ENCODE results near the gene HES6.

GRCh38 chr2:238259061-238260020 is 19.5 kb upstream of the HES6 start:
- no peak for TF ChIP-seq CTCF (IDR thresholded peaks at IDR 0.05 in 4 of 5, conservative IDR thresholded peaks at IDR 0.05 in 1 of 5)
- TF ChIP-seq POLR2A (IDR thresholded peaks at IDR 0.05), result no peak

Data from gastrocnemius medialis (tissue), 4 donors.